ENCODE measurements around the gene RNF217. TPM values are rescaled to one million over a fixed set of nuclear protein-coding genes. Genes with fewer than 3 reads are reported as not detected.

The RNF217 gene
- total RNA-seq, 1 experiment from 2014 or later, result 12.2 TPM

DNA sequence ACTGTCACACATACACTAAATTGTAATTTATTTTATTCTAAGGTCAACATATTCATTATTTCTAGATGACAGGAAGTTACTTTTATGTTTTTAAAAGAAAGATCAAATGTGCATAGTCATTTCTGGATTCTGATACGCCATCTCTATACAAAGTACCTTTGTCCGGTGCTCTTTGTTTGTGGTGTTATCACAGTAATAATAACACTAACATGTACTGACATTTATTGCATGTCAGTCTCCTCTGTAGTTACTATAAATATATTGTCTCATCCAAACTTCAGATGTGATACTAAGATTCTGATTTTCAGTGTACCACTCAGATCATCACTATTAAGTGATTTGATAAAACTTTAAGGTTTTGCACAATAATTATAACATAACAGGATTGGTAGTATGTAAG, 101.1 kb downstream of the RNF217 start (continued):
- TF ChIP-seq, protein P1, sequence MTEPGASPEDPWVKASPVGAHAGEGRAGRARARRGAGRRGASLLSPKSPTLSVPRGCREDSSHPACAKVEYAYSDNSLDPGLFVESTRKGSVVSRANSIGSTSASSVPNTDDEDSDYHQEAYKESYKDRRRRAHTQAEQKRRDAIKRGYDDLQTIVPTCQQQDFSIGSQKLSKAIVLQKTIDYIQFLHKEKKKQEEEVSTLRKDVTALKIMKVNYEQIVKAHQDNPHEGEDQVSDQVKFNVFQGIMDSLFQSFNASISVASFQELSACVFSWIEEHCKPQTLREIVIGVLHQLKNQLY (CRISPR knock-in tag; IDR thresholded peaks at IDR 0.05), result no peak
- no peak for TF ChIP-seq RELA (CRISPR knock-in tag; IDR thresholded peaks at IDR 0.05; ENCODE audit: borderline replicate concordance)
- TF ChIP-seq ZNF263 (CRISPR knock-in tag; IDR thresholded peaks at IDR 0.05; ENCODE audit: low read depth), result no peak
- TF ChIP-seq GTF2I (CRISPR knock-in tag; conservative IDR thresholded peaks at IDR 0.05), result no peak
- TF ChIP-seq, protein P2, sequence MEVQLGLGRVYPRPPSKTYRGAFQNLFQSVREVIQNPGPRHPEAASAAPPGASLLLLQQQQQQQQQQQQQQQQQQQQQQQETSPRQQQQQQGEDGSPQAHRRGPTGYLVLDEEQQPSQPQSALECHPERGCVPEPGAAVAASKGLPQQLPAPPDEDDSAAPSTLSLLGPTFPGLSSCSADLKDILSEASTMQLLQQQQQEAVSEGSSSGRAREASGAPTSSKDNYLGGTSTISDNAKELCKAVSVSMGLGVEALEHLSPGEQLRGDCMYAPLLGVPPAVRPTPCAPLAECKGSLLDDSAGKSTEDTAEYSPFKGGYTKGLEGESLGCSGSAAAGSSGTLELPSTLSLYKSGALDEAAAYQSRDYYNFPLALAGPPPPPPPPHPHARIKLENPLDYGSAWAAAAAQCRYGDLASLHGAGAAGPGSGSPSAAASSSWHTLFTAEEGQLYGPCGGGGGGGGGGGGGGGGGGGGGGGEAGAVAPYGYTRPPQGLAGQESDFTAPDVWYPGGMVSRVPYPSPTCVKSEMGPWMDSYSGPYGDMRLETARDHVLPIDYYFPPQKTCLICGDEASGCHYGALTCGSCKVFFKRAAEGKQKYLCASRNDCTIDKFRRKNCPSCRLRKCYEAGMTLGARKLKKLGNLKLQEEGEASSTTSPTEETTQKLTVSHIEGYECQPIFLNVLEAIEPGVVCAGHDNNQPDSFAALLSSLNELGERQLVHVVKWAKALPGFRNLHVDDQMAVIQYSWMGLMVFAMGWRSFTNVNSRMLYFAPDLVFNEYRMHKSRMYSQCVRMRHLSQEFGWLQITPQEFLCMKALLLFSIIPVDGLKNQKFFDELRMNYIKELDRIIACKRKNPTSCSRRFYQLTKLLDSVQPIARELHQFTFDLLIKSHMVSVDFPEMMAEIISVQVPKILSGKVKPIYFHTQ (CRISPR knock-in tag; IDR thresholded peaks at IDR 0.05), result no peak
- no peak for TF ChIP-seq ZBTB21 (CRISPR knock-in tag; IDR thresholded peaks at IDR 0.05; ENCODE audit: borderline replicate concordance)

DNA sequence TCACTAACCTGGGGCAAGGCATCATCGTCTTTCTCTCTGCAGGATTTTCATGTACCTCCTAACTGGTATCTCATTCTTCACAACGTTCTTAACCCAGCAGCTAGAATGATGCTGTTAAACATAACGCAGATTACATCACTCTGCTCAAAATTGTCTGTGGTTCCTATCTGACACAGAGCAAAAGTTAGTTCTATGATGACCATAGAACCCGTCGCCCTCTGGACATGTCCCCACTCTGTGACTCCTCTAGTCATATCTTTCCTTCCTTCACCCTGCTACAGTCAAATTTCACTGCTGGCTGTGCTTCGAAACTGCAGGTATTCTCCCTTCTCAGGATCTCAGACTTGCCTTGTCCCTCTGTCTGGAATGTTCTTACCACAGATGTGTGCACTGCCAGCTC, 103.9 kb downstream of the RNF217 start:
- no peaks in the 10 kb centered on the region for H3K9me3 Mint-ChIP-seq
- CTCF ChIA-PET, result no interaction called here
- POLR2A ChIA-PET, result no interaction called here
- H3K36me3 Mint-ChIP-seq, result no peaks in the 10 kb centered on the region
- no peak overlapping the region for H3K27ac Mint-ChIP-seq
- no peaks in the 10 kb centered on the region for H3K27me3 Mint-ChIP-seq (ENCODE audit: low read depth)
- no peak overlapping the region for H3K4me3 Mint-ChIP-seq
- ATAC-seq (no peak), DNase-seq (ENCODE audit: low spot score) (no peak)
- TF ChIP-seq ETV6 (CRISPR knock-in tag; IDR thresholded peaks at IDR 0.05) (no peak), GABPB1 (CRISPR knock-in tag; IDR thresholded peaks at IDR 0.05) (no peak), ZBTB21 (CRISPR knock-in tag; IDR thresholded peaks at IDR 0.05; ENCODE audit: borderline replicate concordance) (no peak), FOXJ3 (CRISPR knock-in tag; IDR thresholded peaks at IDR 0.05; ENCODE audit: borderline replicate concordance) (no peak), ATF1 (CRISPR knock-in tag; IDR thresholded peaks at IDR 0.05) (no peak), ZNF138 (CRISPR knock-in tag; conservative IDR thresholded peaks at IDR 0.05) (no peak), FOXK1 (CRISPR knock-in tag; IDR thresholded peaks at IDR 0.05) (no peak), CREM (CRISPR knock-in tag; IDR thresholded peaks at IDR 0.05) (no peak), GRHL2 (CRISPR knock-in tag; IDR thresholded peaks at IDR 0.05; ENCODE audit: insufficient replicate concordance, severe bottlenecking) (no peak), RELA (CRISPR knock-in tag; IDR thresholded peaks at IDR 0.05; ENCODE audit: borderline replicate concordance) (no peak), JUN (CRISPR knock-in tag; IDR thresholded peaks at IDR 0.05) (no peak)
- TF ChIP-seq, protein P3, sequence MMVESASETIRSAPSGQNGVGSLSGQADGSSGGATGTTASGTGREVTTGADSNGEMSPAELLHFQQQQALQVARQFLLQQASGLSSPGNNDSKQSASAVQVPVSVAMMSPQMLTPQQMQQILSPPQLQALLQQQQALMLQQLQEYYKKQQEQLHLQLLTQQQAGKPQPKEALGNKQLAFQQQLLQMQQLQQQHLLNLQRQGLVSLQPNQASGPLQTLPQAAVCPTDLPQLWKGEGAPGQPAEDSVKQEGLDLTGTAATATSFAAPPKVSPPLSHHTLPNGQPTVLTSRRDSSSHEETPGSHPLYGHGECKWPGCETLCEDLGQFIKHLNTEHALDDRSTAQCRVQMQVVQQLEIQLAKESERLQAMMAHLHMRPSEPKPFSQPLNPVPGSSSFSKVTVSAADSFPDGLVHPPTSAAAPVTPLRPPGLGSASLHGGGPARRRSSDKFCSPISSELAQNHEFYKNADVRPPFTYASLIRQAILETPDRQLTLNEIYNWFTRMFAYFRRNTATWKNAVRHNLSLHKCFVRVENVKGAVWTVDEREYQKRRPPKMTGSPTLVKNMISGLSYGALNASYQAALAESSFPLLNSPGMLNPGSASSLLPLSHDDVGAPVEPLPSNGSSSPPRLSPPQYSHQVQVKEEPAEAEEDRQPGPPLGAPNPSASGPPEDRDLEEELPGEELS (CRISPR knock-in tag; IDR thresholded peaks at IDR 0.05), result no peak
- TF ChIP-seq, protein P4, sequence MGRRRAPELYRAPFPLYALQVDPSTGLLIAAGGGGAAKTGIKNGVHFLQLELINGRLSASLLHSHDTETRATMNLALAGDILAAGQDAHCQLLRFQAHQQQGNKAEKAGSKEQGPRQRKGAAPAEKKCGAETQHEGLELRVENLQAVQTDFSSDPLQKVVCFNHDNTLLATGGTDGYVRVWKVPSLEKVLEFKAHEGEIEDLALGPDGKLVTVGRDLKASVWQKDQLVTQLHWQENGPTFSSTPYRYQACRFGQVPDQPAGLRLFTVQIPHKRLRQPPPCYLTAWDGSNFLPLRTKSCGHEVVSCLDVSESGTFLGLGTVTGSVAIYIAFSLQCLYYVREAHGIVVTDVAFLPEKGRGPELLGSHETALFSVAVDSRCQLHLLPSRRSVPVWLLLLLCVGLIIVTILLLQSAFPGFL (CRISPR knock-in tag; IDR thresholded peaks at IDR 0.05; ENCODE audit: borderline replicate concordance), result no peak
- TF ChIP-seq, protein P5, sequence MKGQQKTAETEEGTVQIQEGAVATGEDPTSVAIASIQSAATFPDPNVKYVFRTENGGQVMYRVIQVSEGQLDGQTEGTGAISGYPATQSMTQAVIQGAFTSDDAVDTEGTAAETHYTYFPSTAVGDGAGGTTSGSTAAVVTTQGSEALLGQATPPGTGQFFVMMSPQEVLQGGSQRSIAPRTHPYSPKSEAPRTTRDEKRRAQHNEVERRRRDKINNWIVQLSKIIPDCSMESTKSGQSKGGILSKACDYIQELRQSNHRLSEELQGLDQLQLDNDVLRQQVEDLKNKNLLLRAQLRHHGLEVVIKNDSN (CRISPR knock-in tag; IDR thresholded peaks at IDR 0.05), result no peak
- TF ChIP-seq, protein P6, sequence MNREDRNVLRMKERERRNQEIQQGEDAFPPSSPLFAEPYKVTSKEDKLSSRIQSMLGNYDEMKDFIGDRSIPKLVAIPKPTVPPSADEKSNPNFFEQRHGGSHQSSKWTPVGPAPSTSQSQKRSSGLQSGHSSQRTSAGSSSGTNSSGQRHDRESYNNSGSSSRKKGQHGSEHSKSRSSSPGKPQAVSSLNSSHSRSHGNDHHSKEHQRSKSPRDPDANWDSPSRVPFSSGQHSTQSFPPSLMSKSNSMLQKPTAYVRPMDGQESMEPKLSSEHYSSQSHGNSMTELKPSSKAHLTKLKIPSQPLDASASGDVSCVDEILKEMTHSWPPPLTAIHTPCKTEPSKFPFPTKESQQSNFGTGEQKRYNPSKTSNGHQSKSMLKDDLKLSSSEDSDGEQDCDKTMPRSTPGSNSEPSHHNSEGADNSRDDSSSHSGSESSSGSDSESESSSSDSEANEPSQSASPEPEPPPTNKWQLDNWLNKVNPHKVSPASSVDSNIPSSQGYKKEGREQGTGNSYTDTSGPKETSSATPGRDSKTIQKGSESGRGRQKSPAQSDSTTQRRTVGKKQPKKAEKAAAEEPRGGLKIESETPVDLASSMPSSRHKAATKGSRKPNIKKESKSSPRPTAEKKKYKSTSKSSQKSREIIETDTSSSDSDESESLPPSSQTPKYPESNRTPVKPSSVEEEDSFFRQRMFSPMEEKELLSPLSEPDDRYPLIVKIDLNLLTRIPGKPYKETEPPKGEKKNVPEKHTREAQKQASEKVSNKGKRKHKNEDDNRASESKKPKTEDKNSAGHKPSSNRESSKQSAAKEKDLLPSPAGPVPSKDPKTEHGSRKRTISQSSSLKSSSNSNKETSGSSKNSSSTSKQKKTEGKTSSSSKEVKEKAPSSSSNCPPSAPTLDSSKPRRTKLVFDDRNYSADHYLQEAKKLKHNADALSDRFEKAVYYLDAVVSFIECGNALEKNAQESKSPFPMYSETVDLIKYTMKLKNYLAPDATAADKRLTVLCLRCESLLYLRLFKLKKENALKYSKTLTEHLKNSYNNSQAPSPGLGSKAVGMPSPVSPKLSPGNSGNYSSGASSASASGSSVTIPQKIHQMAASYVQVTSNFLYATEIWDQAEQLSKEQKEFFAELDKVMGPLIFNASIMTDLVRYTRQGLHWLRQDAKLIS (CRISPR knock-in tag; IDR thresholded peaks at IDR 0.05; ENCODE audit: borderline replicate concordance), result no peak
- TF ChIP-seq, protein P7, sequence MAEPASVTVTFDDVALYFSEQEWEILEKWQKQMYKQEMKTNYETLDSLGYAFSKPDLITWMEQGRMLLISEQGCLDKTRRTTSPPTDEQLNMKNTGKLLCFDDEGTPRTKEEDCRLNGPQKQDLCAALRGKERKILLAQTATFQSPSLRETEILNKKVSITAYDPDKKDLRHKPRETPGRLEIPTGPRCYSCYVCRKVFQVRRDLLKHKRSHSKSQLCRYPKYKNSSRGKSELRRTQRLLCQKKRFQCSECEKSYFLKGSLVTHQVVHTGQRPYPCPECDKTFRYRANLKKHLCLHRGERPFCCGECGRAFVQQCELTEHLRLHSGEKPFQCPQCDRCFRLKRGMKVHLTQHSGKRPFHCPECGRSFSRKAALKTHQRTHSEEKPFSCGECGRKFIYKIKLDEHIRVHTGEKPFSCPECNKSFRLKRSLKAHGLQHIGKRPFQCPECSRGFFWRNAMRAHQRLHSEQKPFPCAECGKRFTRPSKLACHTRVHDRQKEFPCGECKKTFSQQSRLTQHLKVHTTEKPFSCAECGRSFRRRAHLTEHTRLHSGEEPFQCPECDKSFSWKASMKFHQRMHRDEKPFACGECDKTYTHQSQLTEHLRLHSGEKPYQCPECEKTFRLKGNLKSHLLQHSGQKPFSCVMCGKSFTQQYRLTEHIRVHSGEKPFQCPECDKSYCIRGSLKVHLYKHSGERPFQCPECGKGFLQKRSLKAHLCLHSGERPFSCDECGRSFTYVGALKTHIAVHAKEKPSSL (CRISPR knock-in tag; conservative IDR thresholded peaks at IDR 0.05), result no peak
- no peaks in the 10 kb centered on the region for H3K4me1 Mint-ChIP-seq

Measured in WTC11 (cell line).